Measurements from ENCODE around the gene PTPRD. TPM values are rescaled to one million over a fixed set of nuclear protein-coding genes. Genes with fewer than 3 reads are reported as not detected.

Gene PTPRD
- total RNA-seq, 1 donor from 2014 or later: 6.9 TPM

DNA sequence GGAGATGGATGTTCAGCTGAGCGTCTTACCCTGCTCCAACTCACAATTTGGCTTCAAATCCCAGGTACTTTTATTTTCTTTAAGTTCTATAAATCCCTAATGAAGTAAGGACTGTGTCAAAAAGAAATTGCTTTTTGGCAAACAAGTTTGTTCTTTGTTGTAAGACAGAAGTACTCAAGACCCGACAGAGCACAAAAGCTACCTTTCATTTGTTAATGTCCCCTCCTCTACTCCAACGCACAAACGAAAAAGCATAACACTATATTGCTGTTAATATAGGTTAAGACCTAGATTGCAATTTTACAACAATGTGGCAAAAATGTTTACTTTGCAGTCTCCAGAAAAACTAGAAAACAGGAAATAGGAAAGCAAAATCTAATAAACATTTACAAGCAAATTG lies 2217.8 kb downstream of the PTPRD start:
- H3K9me3 ChIP-seq: no peaks in the 10 kb centered on the region
- no peak for DNase-seq (ENCODE audit: low spot score in 2 of 2)
- intact Hi-C loops (cut with DNase I): no loop called here

DNA sequence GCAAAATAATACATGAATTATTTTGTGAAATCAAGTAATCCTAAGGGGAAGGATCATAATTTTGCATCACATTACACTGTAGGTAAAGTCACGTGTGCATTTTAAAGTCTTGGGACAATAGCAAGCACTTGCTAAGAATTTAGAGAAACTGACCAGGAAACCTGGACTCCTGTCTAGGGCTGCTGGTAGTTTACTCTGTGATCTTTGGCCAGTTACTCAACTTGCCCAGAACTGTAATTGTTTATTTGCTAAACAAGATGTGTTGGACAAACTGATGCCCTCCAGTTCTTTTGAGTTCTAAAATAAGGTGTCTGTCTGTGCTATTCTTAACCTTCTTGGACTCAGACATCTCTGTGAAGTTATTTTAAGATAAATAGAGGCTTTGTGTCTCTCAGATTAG lies 2218.5 kb downstream of the PTPRD start:
- no peaks in the 10 kb centered on the region for H3K9me3 ChIP-seq
- no peak overlapping the region for H3K4me3 ChIP-seq
- H3K27me3 ChIP-seq: no peaks in the 10 kb centered on the region
- intact Hi-C loops (cut with DNase I): no loop called here
- H3K36me3 ChIP-seq: no peaks in the 10 kb centered on the region
- H3K27ac ChIP-seq: no peak overlapping the region
- DNase-seq (ENCODE audit: low spot score in 2 of 2): no peak
- H3K4me1 ChIP-seq: no peaks in the 10 kb centered on the region
- TF ChIP-seq, protein P1, sequence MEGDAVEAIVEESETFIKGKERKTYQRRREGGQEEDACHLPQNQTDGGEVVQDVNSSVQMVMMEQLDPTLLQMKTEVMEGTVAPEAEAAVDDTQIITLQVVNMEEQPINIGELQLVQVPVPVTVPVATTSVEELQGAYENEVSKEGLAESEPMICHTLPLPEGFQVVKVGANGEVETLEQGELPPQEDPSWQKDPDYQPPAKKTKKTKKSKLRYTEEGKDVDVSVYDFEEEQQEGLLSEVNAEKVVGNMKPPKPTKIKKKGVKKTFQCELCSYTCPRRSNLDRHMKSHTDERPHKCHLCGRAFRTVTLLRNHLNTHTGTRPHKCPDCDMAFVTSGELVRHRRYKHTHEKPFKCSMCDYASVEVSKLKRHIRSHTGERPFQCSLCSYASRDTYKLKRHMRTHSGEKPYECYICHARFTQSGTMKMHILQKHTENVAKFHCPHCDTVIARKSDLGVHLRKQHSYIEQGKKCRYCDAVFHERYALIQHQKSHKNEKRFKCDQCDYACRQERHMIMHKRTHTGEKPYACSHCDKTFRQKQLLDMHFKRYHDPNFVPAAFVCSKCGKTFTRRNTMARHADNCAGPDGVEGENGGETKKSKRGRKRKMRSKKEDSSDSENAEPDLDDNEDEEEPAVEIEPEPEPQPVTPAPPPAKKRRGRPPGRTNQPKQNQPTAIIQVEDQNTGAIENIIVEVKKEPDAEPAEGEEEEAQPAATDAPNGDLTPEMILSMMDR (IDR thresholded peaks at IDR 0.05): no peak

More for the DNA sequence above, 2217.8 kb downstream of the PTPRD start:
- H3K27ac ChIP-seq: no peak overlapping the region
- H3K36me3 ChIP-seq: no peaks in the 10 kb centered on the region
- no peaks in the 10 kb centered on the region for H3K4me1 ChIP-seq
- no peak overlapping the region for H3K4me3 ChIP-seq
- TF ChIP-seq, protein P1 (IDR thresholded peaks at IDR 0.05): no peak
- no peaks in the 10 kb centered on the region for H3K27me3 ChIP-seq

DNA sequence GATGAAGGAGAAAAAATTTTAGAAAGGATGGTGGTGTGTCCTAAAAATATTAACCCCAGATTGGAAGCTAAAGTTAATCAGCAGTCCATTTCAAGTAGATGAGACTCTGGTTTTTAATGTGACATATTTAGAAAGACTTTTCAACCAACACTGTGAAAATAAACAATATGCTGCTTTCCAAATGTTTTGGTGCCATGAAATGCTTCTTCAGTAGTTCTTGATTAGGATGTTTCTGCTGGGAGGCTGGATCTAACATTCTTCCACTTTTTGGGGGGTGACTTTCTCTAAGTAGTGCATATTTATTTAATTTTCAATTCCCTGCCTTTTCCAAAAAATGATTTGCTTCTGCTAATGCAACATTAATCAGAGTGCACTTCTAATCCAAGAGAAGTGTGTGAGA lies 2219.9 kb downstream of the PTPRD start:
- no peak overlapping the region for H3K27ac ChIP-seq
- no peaks in the 10 kb centered on the region for H3K9me3 ChIP-seq
- no peaks in the 10 kb centered on the region for H3K27me3 ChIP-seq
- H3K4me3 ChIP-seq: no peak overlapping the region
- H3K36me3 ChIP-seq: no peaks in the 10 kb centered on the region
- intact Hi-C loops (cut with DNase I): no loop called here
- H3K4me1 ChIP-seq: no peaks in the 10 kb centered on the region
- TF ChIP-seq, protein P1 (IDR thresholded peaks at IDR 0.05): no peak
- DNase-seq (ENCODE audit: low spot score in 2 of 2): no peak

DNA sequence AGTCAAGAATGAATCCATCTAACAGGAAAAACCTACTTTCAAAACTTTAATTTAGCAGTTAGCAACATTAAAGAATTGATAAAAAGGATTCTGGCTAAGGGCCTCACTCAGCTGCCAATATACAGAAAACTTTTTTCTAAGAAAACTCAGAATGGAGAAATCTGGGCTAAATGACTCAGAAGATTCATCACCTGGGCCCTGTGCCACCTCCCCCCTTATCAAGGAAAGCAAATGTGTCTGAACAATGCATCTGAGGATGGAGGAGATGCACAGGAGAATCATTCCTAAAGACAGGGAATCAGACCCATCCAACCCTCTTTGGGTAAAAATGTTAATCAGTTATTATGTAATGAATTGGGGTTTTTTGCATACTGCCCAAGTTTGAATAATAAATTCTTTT lies 2221.2 kb downstream of the PTPRD start:
- Histone ChIP-seq H3K4me1 (no peaks in the 10 kb centered on the region), H3K4me3 (no peak overlapping the region), H3K27ac (no peak overlapping the region), H3K9me3 (no peaks in the 10 kb centered on the region), H3K36me3 (no peaks in the 10 kb centered on the region), H3K27me3 (no peaks in the 10 kb centered on the region)
- intact Hi-C loops (cut with DNase I): no loop called here
- TF ChIP-seq, protein P1 (IDR thresholded peaks at IDR 0.05): no peak
- DNase-seq (ENCODE audit: low spot score in 2 of 2): no peak

DNA sequence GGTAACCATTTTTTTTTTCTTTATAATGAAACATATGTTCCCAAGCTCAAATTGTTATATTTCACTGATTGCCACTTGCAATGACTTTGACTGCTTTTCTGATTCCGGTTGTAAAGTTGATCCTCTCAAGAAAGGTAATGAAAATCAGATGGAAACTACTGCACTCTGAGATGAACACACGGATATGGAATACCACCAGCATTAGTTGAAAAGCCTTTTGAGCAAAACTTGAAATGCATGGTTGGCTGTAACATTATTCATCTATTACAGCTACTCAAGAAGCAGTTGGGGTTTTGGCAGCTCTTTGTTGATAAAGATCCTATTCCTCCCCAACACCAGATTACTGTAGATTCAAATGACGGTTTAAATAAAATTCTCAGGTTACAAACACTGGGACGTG lies 2221.7 kb downstream of the PTPRD start:
- Histone ChIP-seq H3K4me3 (no peak overlapping the region), H3K9me3 (no peaks in the 10 kb centered on the region), H3K27ac (no peak overlapping the region), H3K27me3 (no peaks in the 10 kb centered on the region), H3K36me3 (no peaks in the 10 kb centered on the region), H3K4me1 (no peaks in the 10 kb centered on the region)
- intact Hi-C loops (cut with DNase I): no loop called here
- no peak for DNase-seq (ENCODE audit: low spot score in 2 of 2)
- TF ChIP-seq, protein P1 (IDR thresholded peaks at IDR 0.05): no peak

DNA sequence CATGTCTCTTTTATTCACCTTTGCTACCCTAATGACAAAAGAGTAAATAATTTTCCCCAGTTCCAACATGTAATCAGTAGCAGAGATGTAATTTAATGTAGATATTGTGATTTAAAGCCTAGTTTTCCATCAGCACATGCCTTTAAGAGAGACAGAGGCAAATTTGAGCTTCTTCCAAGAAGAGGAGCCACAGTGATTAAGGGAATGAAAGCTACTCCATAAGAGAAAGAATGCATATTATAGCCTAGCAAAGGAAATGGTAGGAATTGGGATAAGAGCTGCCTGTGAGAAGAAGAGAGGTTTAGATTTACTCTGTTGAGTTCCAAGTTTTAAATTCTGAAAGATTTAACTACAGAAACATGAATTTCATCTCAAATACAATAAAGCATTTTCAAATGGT lies 2222.2 kb downstream of the PTPRD start:
- Histone ChIP-seq H3K36me3 (no peaks in the 10 kb centered on the region), H3K27ac (no peak overlapping the region), H3K9me3 (no peaks in the 10 kb centered on the region), H3K27me3 (no peaks in the 10 kb centered on the region), H3K4me1 (no peaks in the 10 kb centered on the region), H3K4me3 (no peak overlapping the region)
- TF ChIP-seq, protein P1 (IDR thresholded peaks at IDR 0.05): no peak
- DNase-seq (ENCODE audit: low spot score in 2 of 2): no peak
- intact Hi-C loops (cut with DNase I): no loop called here
